GM10248 (cell line): ENCODE data around the gene CLK3.

Experiments
- CTCF ChIA-PET: fragments of 300-600 bp; sonication (Branson Sonifier 250); formaldehyde crosslinking; extraction: SDS; loops from one replicate; lab custom pipeline; 2021; ENCODE audit warnings: antibody characterized with exemption; lab: Yijun Ruan, JAX
- POLR2A ChIA-PET: fragments of 350-650 bp; sonication (Branson Sonifier 250); formaldehyde crosslinking; extraction: SDS; loops from one replicate; lab custom pipeline; 2020; ENCODE audit warnings: antibody characterized with exemption; lab: Yijun Ruan, JAX
- DNase-seq: peaks from one replicate; pipeline ENCODE4 v3.0.0; 2012; ENCODE audit errors: extremely low spot score
- CTCF ChIP-seq: IDR thresholded peaks from 2 replicates; pipeline ENCODE4 v1.5.1; 2012; ENCODE audit warnings: mild to moderate bottlenecking, low read depth; ENCODE audit errors: extremely low read depth, missing control alignments, control extremely low read depth

Gene CLK3

DNA sequence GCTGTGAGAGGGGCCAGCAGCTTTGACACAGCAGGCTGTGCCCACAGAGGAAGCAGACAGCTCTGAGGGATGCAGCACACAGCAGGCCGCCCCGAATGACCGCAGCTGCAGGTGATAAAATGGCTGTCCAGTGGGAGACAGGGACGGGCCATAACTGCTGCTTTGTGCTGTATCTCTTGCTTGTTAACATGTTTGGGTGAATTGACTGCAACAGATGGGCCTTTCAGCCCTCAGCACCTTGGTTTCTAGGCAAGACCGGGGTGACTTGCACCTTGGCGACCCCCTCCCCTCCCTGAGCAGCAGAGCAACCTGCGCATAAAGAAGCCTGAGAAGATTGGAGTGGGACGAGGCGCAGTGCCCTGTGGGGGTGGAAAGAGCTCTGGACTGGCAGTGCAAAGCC, 36.6 kb upstream of the CLK3 start:
- CTCF ChIA-PET: no interaction called here
- POLR2A ChIA-PET: interaction anchor here (0.6 kb wide), 1 partner anchor 23 kb away, joined by 3 read pairs; no protein-coding TSS in a partner anchor

GRCh38 chr15:74580538-74581350, 34.9 kb upstream of the CLK3 start:
- POLR2A ChIA-PET: no interaction called here

More for the DNA sequence above, 36.6 kb upstream of the CLK3 start:
- no peak for TF ChIP-seq CTCF
- no peak for DNase-seq

GRCh38 chr15:74584204-74584603, 31.4 kb upstream of the CLK3 start:
- ChIA-PET CTCF (interaction anchor here (0.9 kb wide), 1 partner anchor 29 kb away, joined by 4 read pairs; no protein-coding TSS in a partner anchor), POLR2A (no interaction called here)
- TF ChIP-seq CTCF: no peak
- no peak for DNase-seq

More at GRCh38 chr15:74580538-74581350, 34.9 kb upstream of the CLK3 start:
- CTCF ChIA-PET: interaction anchor here (0.7 kb wide), 1 partner anchor 10 kb away, joined by 3 read pairs; no protein-coding TSS in a partner anchor
- no peak for DNase-seq
- TF ChIP-seq CTCF: no peak

GRCh38 chr15:74584779-74585178, 30.9 kb upstream of the CLK3 start:
- POLR2A ChIA-PET: no interaction called here
- no peak for DNase-seq
- CTCF ChIA-PET: interaction anchor here (0.9 kb wide), 1 partner anchor 29 kb away, joined by 4 read pairs; no protein-coding TSS in a partner anchor
- TF ChIP-seq CTCF: no peak

DNA sequence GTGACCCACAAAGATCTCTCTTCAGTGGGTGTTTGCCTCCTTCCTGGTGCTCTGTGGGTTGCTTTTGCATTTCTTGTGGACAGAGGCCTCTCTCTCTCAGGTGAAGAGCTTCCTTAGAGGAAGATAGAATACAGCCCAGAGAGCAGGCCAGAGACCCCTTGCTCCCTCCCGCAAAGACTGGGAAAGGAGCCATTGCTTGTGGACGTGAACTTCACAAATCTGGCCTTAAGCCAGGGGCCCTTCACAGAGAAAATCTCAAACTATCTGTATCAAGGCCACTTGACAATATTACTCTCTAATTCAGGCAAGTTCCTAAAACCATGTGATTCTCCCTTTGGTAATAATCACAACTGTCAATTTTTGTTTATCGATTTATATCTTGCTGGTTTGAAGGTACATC, 30.4 kb upstream of the CLK3 start:
- CTCF ChIA-PET: interaction anchor here (0.7 to 0.9 kb wide), 2 partner anchors 24 to 30 kb away, joined by 3 to 4 read pairs; no protein-coding TSS in a partner anchor
- POLR2A ChIA-PET: no interaction called here
- DNase-seq: no peak
- TF ChIP-seq CTCF: no peak

- TF ChIP-seq CTCF: no peak
- ChIA-PET POLR2A (no interaction called here), CTCF (interaction anchor here (0.7 kb wide), 1 partner anchor 24 kb away, joined by 3 read pairs; no protein-coding TSS in a partner anchor)
- DNase-seq: no peak
Measured at GRCh38 chr15:74585857-74586256, 29.8 kb upstream of the CLK3 start.
